SK-N-SH (cell line): ENCODE measurements around the gene MAK. TPM values are rescaled to one million over a fixed set of nuclear protein-coding genes. Genes with fewer than 3 reads are reported as not detected.

Experiments used
- CTCF ChIA-PET: fragments of 300-600, 350-600 bp; formaldehyde crosslinking; extraction: SDS; loops from one replicate; lab custom pipeline; 2021; lab: Yijun Ruan, JAX
- POLR2A ChIA-PET: fragments of 350-600 bp; sonication (Branson Sonifier 250); formaldehyde crosslinking; extraction: SDS; loops from one replicate; lab custom pipeline; 2020; ENCODE audit warnings: antibody characterized with exemption, inconsistent platforms; lab: Yijun Ruan, JAX
- DNase-seq: peaks from one replicate; pipeline ENCODE4 v3.0.0; 2012
- H2AFZ ChIP-seq: fragments of 200-600 bp; sonication (generic); 2 replicates; pipeline ENCODE4 v1.8.1; 2016; ENCODE audit warnings: antibody characterized with exemption, mild to moderate bottlenecking, low read depth
- H3F3A ChIP-seq: fragments of 200-600 bp; sonication (generic); replicated peaks from 2 replicates; pipeline ENCODE3; 2016; ENCODE audit warnings: antibody characterized with exemption, mild to moderate bottlenecking; ENCODE audit not compliant: insufficient read depth
- H3K27ac ChIP-seq, 2 experiments: fragments of 200-500 bp in 1 of 2; fragments of 200-600 bp in 1 of 2; sonication (Bioruptor generic) in 1 of 2; sonication (generic), shearing (Covaris generic) in 1 of 2; 2 replicates each; pipeline versions ENCODE4 v1.5.1 to v1.6.1; 2014 to 2016; ENCODE audit warnings: low read depth in 2 of 2, inconsistent platforms in 1 of 2, low read length in 1 of 2, mild to moderate bottlenecking in 1 of 2, mixed read lengths in 1 of 2
- H3K27me3 ChIP-seq: fragments of 200-600 bp; sonication (generic), shearing (Covaris generic); 2 replicates; pipeline ENCODE4 v1.6.1; 2016; ENCODE audit warnings: mixed run types; ENCODE audit not compliant: insufficient read depth
- H3K36me3 ChIP-seq, 2 experiments: fragments of 200-500 bp in 1 of 2; fragments of 200-600 bp in 1 of 2; sonication (Bioruptor generic) in 1 of 2; sonication (generic) in 1 of 2; replicated peaks in 1 of 2; 2 replicates each; pipeline versions ENCODE3 to v1.5.1; 2014 to 2016; ENCODE audit warnings: low read length in 1 of 2, mild to moderate bottlenecking in 1 of 2; ENCODE audit not compliant: insufficient read depth in 2 of 2, control insufficient read depth in 1 of 2
- H3K4me1 ChIP-seq, 2 experiments: fragments of 200-500 bp in 1 of 2; fragments of 200-600 bp in 1 of 2; sonication (Bioruptor generic) in 1 of 2; sonication (generic), shearing (Covaris generic) in 1 of 2; 2 replicates each; pipeline versions ENCODE4 v1.5.1 to v1.6.1; 2014 to 2016; ENCODE audit warnings: low read depth in 1 of 2, low read length in 1 of 2, mixed run types in 1 of 2; ENCODE audit not compliant: insufficient read depth in 2 of 2, control insufficient read depth in 1 of 2
- H3K4me2 ChIP-seq: fragments of 200-600 bp; sonication (generic), shearing (Covaris generic); 2 replicates; pipeline ENCODE4 v1.6.1; 2017; ENCODE audit warnings: mixed run types
- H3K4me3 ChIP-seq, 2 experiments: fragments of 200-500 bp in 1 of 2; fragments of 200-600 bp in 1 of 2; sonication (Bioruptor generic) in 1 of 2; sonication (generic), shearing (Covaris generic) in 1 of 2; 2 replicates each; pipeline versions ENCODE4 v1.5.1 to v1.8.1; 2014 to 2016; ENCODE audit warnings: low read depth in 2 of 2, inconsistent platforms in 1 of 2, low read length in 1 of 2, mild to moderate bottlenecking in 1 of 2, mixed read lengths in 1 of 2, moderate library complexity in 1 of 2
- H3K79me2 ChIP-seq: fragments of 200-600 bp; sonication (generic); 2 replicates; pipeline ENCODE4 v1.8.1; 2017; ENCODE audit warnings: mild to moderate bottlenecking; ENCODE audit not compliant: insufficient read depth
- H3K9ac ChIP-seq: fragments of 200-600 bp; sonication (generic); 2 replicates; pipeline ENCODE4 v1.6.1; 2017; ENCODE audit warnings: mixed run types
- H3K9me2 ChIP-seq: fragments of 200-600 bp; sonication (generic); 2 replicates; pipeline ENCODE4 v1.6.1; 2017; ENCODE audit warnings: mixed run types
- H3K9me3 ChIP-seq: fragments of 200-600 bp; sonication (generic); 2 replicates; pipeline ENCODE4 v1.6.1; 2017; ENCODE audit warnings: mixed run types, mild to moderate bottlenecking, moderate library complexity
- H4K20me1 ChIP-seq: fragments of 200-600 bp; sonication (generic); 2 replicates; pipeline ENCODE4 v1.6.1; 2017; ENCODE audit warnings: mild to moderate bottlenecking, mixed run types; ENCODE audit not compliant: insufficient read depth
- CHD2 ChIP-seq: fragments of 150-350 bp; IDR thresholded peaks from 2 replicates; pipeline ENCODE4 v1.6.1; 2018; ENCODE audit warnings: low read length; ENCODE audit not compliant: partially characterized antibody
- EP300 ChIP-seq, 2 experiments: IDR thresholded peaks; 2 replicates each; pipeline versions ENCODE4 v1.4.0 to v1.6.1; 2012; ENCODE audit warnings: borderline replicate concordance in 1 of 2, low read depth in 1 of 2, low read length in 1 of 2
- EZH2phosphoT487 ChIP-seq: fragments of 200-600 bp; sonication (generic); IDR thresholded peaks from 2 replicates; pipeline ENCODE4 v1.6.1; 2017; ENCODE audit warnings: low read depth, mixed run types, mild to moderate bottlenecking, antibody characterized with exemption, moderate library complexity, borderline replicate concordance
- FOSL2 ChIP-seq: IDR thresholded peaks from 2 replicates; pipeline ENCODE4 v1.4.0; 2012; ENCODE audit warnings: low read depth, mild to moderate bottlenecking, moderate library complexity, borderline replicate concordance
- FOXJ3 ChIP-seq: sonication (generic); formaldehyde crosslinking; IDR thresholded peaks from 2 replicates; pipeline ENCODE4 v1.5.1; 2020; ENCODE audit warnings: mild to moderate bottlenecking, missing genetic modification reagents
- GABPA ChIP-seq: IDR thresholded peaks from 2 replicates; pipeline ENCODE4 v1.4.0; 2012; ENCODE audit warnings: low read depth, mild to moderate bottlenecking
- JUND ChIP-seq: IDR thresholded peaks from 2 replicates; pipeline ENCODE4 v1.4.0; 2012
- NRF1 ChIP-seq: IDR thresholded peaks from 2 replicates; pipeline ENCODE4 v1.6.1; 2012; ENCODE audit warnings: low read depth, mild to moderate bottlenecking, low read length
- POLR2AphosphoS5 ChIP-seq: IDR thresholded peaks from 2 replicates; pipeline ENCODE4 v1.6.1; 2012; ENCODE audit warnings: low read depth, low read length
- RAD21 ChIP-seq: IDR thresholded peaks from 2 replicates; pipeline ENCODE4 v1.6.1; 2012; ENCODE audit warnings: mild to moderate bottlenecking, low read length
- RCOR1 ChIP-seq: fragments of 150-350 bp; IDR thresholded peaks from 2 replicates; pipeline ENCODE4 v1.6.1; 2017; ENCODE audit warnings: antibody characterized with exemption, low read length
- RFX5 ChIP-seq: IDR thresholded peaks from 2 replicates; pipeline ENCODE4 v1.6.1; 2012; ENCODE audit warnings: mild to moderate bottlenecking, improper control_type of control experiment, low read length
- RXRA ChIP-seq: IDR thresholded peaks from 2 replicates; pipeline ENCODE4 v1.4.0; 2012; ENCODE audit warnings: low read depth, mild to moderate bottlenecking, borderline replicate concordance
- SIN3A ChIP-seq: IDR thresholded peaks from 2 replicates; pipeline ENCODE4 v1.6.1; 2012; ENCODE audit warnings: low read depth, mild to moderate bottlenecking, low read length, moderate library complexity, borderline replicate concordance
- SMC3 ChIP-seq: IDR thresholded peaks from 2 replicates; pipeline ENCODE4 v1.6.1; 2012; ENCODE audit warnings: low read depth, low read length, improper control_type of control experiment
- TCF12 ChIP-seq: IDR thresholded peaks from 2 replicates; pipeline ENCODE4 v1.4.0; 2012
- USF1 ChIP-seq: IDR thresholded peaks from 2 replicates; pipeline ENCODE4 v1.4.0; 2012; ENCODE audit warnings: low read depth, borderline replicate concordance
- YY1 ChIP-seq: IDR thresholded peaks from 2 replicates; pipeline ENCODE4 v1.4.0; 2012; ENCODE audit warnings: low read depth, mild to moderate bottlenecking
- WGBS: methylation state at CpG from one replicate; pipeline ENCODE4 v1.1.6; 2017; ENCODE audit warnings: low lambda C conversion rate; 5-methylcytosine and 5-hydroxymethylcytosine counted together
- polyA plus RNA-seq, 3 experiments: library from polyadenylated mRNA; depleted of rRNA; stranded (reverse); fragments of >200 nt; gene quantifications; 2 replicates each; pipeline ENCODE4 v1.2.3, GENCODE V29; 2012
- TF ChIP-seq, protein P1 (sequence below): IDR thresholded peaks from 2 replicates; pipeline ENCODE4 v1.6.1; 2012; ENCODE audit warnings: mild to moderate bottlenecking, low read depth, low read length, moderate library complexity
- TF ChIP-seq, protein P2 (sequence below): fragments of 200-600 bp; sonication (generic); IDR thresholded peaks from 2 replicates; pipeline ENCODE4 v1.6.1; 2017; ENCODE audit warnings: antibody characterized with exemption, mild to moderate bottlenecking, moderate library complexity

Gene MAK
- polyA plus RNA-seq, 1 of the 3 experiments (the other 2 are of a cell fraction), result 0.02 TPM

GRCh38 chr6:10883312-10884244 is 45.2 kb upstream of the MAK start:
- H3K79me2 ChIP-seq, result no peaks in the 10 kb centered on the region
- no peaks in the 10 kb centered on the region for H3K9me3 ChIP-seq
- ChIA-PET CTCF (no interaction called here), POLR2A (no interaction called here)
- H3K27me3 ChIP-seq, result peaks cover 6% of the 10 kb centered on the region; the same call in 1 of the 2 replicates
- WGBS, result 72% methylated on average over 46 of the region's 51 CpGs
- H3K4me2 ChIP-seq, result no peak overlapping the region
- H4K20me1 ChIP-seq, result no peaks in the 10 kb centered on the region
- H3K4me3 ChIP-seq, result no peak overlapping the region
- no peaks in the 10 kb centered on the region for H3K36me3 ChIP-seq
- TF ChIP-seq NRF1, result no peak
- TF ChIP-seq SMC3, result no peak
- TF ChIP-seq USF1, result no peak
- TF ChIP-seq GABPA, result no peak
- no peak for TF ChIP-seq EP300 (IDR thresholded peaks at IDR 0.05; ENCODE audit: borderline replicate concordance in 1 of 2, low read depth in 1 of 2, low read length in 1 of 2)
- TF ChIP-seq POLR2AphosphoS5, result no peak
- no peak for TF ChIP-seq CHD2
- no peak for TF ChIP-seq RFX5
- TF ChIP-seq TCF12, result no peak
- no peak for TF ChIP-seq JUND
- TF ChIP-seq RXRA, result no peak
- TF ChIP-seq, protein P1, sequence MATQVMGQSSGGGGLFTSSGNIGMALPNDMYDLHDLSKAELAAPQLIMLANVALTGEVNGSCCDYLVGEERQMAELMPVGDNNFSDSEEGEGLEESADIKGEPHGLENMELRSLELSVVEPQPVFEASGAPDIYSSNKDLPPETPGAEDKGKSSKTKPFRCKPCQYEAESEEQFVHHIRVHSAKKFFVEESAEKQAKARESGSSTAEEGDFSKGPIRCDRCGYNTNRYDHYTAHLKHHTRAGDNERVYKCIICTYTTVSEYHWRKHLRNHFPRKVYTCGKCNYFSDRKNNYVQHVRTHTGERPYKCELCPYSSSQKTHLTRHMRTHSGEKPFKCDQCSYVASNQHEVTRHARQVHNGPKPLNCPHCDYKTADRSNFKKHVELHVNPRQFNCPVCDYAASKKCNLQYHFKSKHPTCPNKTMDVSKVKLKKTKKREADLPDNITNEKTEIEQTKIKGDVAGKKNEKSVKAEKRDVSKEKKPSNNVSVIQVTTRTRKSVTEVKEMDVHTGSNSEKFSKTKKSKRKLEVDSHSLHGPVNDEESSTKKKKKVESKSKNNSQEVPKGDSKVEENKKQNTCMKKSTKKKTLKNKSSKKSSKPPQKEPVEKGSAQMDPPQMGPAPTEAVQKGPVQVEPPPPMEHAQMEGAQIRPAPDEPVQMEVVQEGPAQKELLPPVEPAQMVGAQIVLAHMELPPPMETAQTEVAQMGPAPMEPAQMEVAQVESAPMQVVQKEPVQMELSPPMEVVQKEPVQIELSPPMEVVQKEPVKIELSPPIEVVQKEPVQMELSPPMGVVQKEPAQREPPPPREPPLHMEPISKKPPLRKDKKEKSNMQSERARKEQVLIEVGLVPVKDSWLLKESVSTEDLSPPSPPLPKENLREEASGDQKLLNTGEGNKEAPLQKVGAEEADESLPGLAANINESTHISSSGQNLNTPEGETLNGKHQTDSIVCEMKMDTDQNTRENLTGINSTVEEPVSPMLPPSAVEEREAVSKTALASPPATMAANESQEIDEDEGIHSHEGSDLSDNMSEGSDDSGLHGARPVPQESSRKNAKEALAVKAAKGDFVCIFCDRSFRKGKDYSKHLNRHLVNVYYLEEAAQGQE, result no peak
- no peak overlapping the region for H2AFZ ChIP-seq
- H3K4me1 ChIP-seq, result no peaks in the 10 kb centered on the region
- H3K9ac ChIP-seq, result no peak overlapping the region
- no peak overlapping the region for H3K27ac ChIP-seq
- no peak for DNase-seq
- H3F3A ChIP-seq, result peaks cover 6% of the 10 kb centered on the region
- H3K9me2 ChIP-seq, result no peaks in the 10 kb centered on the region

- Histone ChIP-seq H3K9me3 (no peaks in the 10 kb centered on the region), H3K27me3 (peaks cover 6% of the 10 kb centered on the region; the same call in 1 of the 2 replicates), H3K4me1 (no peaks in the 10 kb centered on the region), H3K4me2 (no peak overlapping the region), H3F3A (peaks cover 6% of the 10 kb centered on the region), H3K9me2 (no peaks in the 10 kb centered on the region), H3K36me3 (no peaks in the 10 kb centered on the region), H3K79me2 (no peaks in the 10 kb centered on the region), H3K4me3 (no peak overlapping the region), H3K27ac (no peak overlapping the region), H3K9ac (no peak overlapping the region), H2AFZ (no peak overlapping the region)
- no peak for DNase-seq
- WGBS, result 71% methylated on average over 28 of the region's 28 CpGs
- POLR2A ChIA-PET, result no interaction called here
- no peak for TF ChIP-seq EZH2phosphoT487
- no peak for TF ChIP-seq FOXJ3 (CRISPR knock-in tag)
- no peak for TF ChIP-seq FOSL2
- no peak for TF ChIP-seq RCOR1
- TF ChIP-seq SIN3A, result no peak
- TF ChIP-seq CHD2, result no peak
- no peak for TF ChIP-seq NRF1
- no peak for TF ChIP-seq RFX5
- TF ChIP-seq GABPA, result no peak
- TF ChIP-seq YY1, result no peak
- TF ChIP-seq, protein P2, sequence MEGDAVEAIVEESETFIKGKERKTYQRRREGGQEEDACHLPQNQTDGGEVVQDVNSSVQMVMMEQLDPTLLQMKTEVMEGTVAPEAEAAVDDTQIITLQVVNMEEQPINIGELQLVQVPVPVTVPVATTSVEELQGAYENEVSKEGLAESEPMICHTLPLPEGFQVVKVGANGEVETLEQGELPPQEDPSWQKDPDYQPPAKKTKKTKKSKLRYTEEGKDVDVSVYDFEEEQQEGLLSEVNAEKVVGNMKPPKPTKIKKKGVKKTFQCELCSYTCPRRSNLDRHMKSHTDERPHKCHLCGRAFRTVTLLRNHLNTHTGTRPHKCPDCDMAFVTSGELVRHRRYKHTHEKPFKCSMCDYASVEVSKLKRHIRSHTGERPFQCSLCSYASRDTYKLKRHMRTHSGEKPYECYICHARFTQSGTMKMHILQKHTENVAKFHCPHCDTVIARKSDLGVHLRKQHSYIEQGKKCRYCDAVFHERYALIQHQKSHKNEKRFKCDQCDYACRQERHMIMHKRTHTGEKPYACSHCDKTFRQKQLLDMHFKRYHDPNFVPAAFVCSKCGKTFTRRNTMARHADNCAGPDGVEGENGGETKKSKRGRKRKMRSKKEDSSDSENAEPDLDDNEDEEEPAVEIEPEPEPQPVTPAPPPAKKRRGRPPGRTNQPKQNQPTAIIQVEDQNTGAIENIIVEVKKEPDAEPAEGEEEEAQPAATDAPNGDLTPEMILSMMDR, result no peak
- TF ChIP-seq RAD21, result no peak
- no peak for TF ChIP-seq POLR2AphosphoS5
- TF ChIP-seq, all 33 proteins: peak for 0
- H4K20me1 ChIP-seq, result no peaks in the 10 kb centered on the region
- CTCF ChIA-PET, result no interaction called here
Measured at GRCh38 chr6:10882657-10883171, 44.4 kb upstream of the MAK start.
